KMS-11 (cell line): ENCODE data around the gene COPZ1.
"Not testable (repeated sequence)": the region's sequence is repeated elsewhere in the genome, so short reads cannot be mapped to it uniquely, and the experiment has no call there.

Experiments used
- H2AFZ ChIP-seq: fragments of 200-600 bp; sonication (generic); 2 replicates; pipeline ENCODE4 v1.6.1; 2016; ENCODE audit warnings: antibody characterized with exemption, mixed run types, low read depth
- H3K27ac ChIP-seq: fragments of 200-600 bp; sonication (generic); 2 replicates; pipeline ENCODE4 v1.6.1; 2016; ENCODE audit warnings: mild to moderate bottlenecking, mixed run types
- H3K27me3 ChIP-seq: fragments of 200-600 bp; sonication (generic); 2 replicates; pipeline ENCODE4 v1.6.1; 2017; ENCODE audit warnings: mild to moderate bottlenecking, low read depth, mixed run types, moderate library complexity; ENCODE audit not compliant: insufficient read depth
- H3K36me3 ChIP-seq: fragments of 200-600 bp; sonication (generic); 2 replicates; pipeline ENCODE4 v1.6.1; 2017; ENCODE audit warnings: mild to moderate bottlenecking, mixed run types; ENCODE audit not compliant: insufficient read depth
- H3K4me1 ChIP-seq: fragments of 200-600 bp; sonication (generic); 2 replicates; pipeline ENCODE4 v1.6.1; 2016; ENCODE audit warnings: mild to moderate bottlenecking, low read depth, mixed run types; ENCODE audit not compliant: poor library complexity, severe bottlenecking
- H3K4me2 ChIP-seq: fragments of 200-600 bp; sonication (generic); 2 replicates; pipeline ENCODE4 v1.7.0; 2016; ENCODE audit warnings: mild to moderate bottlenecking, mixed run types
- H3K4me3 ChIP-seq: fragments of 200-600 bp; sonication (generic); IDR thresholded peaks from 2 replicates; pipeline ENCODE4 v1.6.1; 2017; ENCODE audit warnings: low read depth, low read length, mixed read lengths; ENCODE audit not compliant: insufficient read depth
- H3K79me2 ChIP-seq: fragments of 200-600 bp; sonication (generic); 2 replicates; pipeline ENCODE4 v1.6.1; 2016; ENCODE audit warnings: low read depth, mixed run types; ENCODE audit not compliant: insufficient read depth
- H3K9ac ChIP-seq: fragments of 200-600 bp; sonication (generic); 2 replicates; pipeline ENCODE4 v1.6.1; 2016; ENCODE audit warnings: mild to moderate bottlenecking, mixed run types
- H4K20me1 ChIP-seq: fragments of 200-600 bp; sonication (generic); 2 replicates; pipeline ENCODE4 v1.6.1; 2016; ENCODE audit warnings: mild to moderate bottlenecking, mixed run types; ENCODE audit not compliant: insufficient read depth
- CTCF ChIP-seq: fragments of 200-600 bp; sonication (generic); conservative IDR thresholded peaks from 2 replicates; pipeline ENCODE4 v1.6.1; 2017; ENCODE audit warnings: low read depth, mild to moderate bottlenecking, antibody characterized with exemption, low read length, moderate library complexity, mixed read lengths

COPZ1 gene

DNA sequence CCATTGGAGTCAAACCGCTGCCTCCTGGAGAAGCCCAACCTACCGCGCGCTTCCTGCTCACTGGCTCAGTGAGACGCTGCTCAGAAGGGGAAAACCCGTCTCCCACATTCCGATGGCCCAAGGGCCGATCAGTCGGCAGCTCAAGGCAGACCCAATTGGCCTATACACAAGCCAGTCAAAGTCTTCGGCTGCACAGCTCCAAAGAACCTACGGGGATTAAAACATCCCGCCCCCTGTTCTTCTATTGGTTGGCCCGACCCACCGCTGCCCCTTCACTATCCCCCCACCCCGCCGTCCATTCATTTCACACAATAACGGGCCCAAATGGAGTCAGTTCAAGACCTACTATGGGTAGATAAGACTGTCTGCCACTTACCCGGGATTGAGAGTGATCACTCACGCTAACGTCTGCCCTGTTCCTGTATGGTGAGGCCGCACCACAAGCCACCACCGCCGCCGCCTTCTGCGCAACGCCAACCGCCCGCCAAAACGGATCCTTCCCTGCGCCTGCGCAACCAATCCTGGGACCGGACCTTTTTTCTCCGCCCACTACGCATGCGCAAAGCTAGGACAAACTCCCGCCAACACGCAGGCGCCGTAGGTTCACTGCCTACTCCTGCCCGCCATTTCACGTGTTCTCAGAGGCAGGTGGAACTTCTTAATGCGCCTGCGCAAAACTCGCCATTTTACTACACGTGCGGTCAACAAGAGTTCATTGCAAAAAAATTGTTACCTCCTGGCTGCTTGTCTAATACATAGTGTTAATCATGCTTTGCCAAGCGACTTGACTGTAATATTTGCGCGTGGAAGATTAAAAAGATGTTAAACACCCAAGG lies 45.1 kb upstream of the COPZ1 start, which contains the start of gene CBX5:
Gene CBX5, minus strand, starts transcription at position 491 of the 836 bp plus-strand sequence. CDS start 22,472 bp downstream, outside the sequence.
- no peak for TF ChIP-seq CTCF
- Histone ChIP-seq H3K4me2 (peak within 1 kb of the TSS; percentile 94), H3K27me3 (no peaks in the 10 kb centered on the region), H4K20me1 (peaks cover 34% of the 10 kb centered on the region), H3K4me3 (peak within 1 kb of the TSS; percentile 90), H3K9ac (peak within 1 kb of the TSS; percentile 99), H2AFZ (peak within 1 kb of the TSS; percentile 45), H3K27ac (peak within 1 kb of the TSS; percentile 94), H3K4me1 (peaks cover 51% of the 10 kb centered on the region), H3K79me2 (peaks cover 88% of the 10 kb centered on the region), H3K36me3 (peaks cover 39% of the 10 kb centered on the region)

DNA sequence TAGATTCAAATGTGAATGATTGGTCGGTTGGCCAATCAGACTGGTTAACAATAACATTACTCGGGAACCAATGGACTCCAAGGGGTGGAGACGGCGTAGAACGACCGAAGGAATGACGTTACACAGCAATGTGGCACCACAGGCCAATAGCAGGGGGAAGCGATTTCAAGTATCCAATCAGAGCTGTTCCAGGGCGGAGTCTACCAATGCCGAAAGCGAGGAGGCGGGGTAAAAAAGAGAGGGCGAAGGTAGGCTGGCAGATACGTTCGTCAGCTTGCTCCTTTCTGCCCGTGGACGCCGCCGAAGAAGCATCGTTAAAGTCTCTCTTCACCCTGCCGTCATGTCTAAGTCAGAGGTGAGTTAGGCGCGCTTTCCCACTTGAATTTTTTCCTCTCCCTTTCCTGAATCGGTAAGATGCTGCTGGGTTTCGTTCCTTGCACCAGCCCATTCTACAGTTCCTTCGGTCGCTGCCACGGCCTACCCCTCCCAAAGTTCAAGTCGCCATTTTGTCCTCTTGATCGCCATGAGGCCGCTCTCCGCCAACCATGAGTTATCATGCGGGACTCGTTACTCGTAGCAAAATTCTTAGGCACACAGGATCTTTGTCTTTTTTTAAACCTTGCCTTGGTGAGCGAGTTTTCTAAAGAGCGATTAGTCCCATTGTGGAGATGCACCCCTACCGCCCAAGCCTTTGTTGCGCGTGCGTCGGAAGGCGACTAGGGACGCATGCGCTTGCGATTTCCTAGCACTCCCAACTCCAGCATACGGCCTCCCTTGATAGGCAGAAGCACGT lies 44.3 kb upstream of the COPZ1 start, which contains the start of gene HNRNPA1:
Gene HNRNPA1, plus strand, starts transcription at position 259 of the 793 bp plus-strand sequence. Its CDS starts 82 bp downstream, at position 341.
- peaks cover 86% of the 10 kb centered on the region for H3K79me2 ChIP-seq
- peak within 1 kb of the TSS; percentile 90 for H3K4me3 ChIP-seq
- TF ChIP-seq CTCF, result 0 out of 2 replicates have a peak, but pooled peaks have one; percentile 33
- H3K4me2 ChIP-seq, result peak within 1 kb of the TSS; percentile 94
- H4K20me1 ChIP-seq, result peaks cover 41% of the 10 kb centered on the region
- H3K4me1 ChIP-seq, result peaks cover 57% of the 10 kb centered on the region
- peak within 1 kb of the TSS; percentile 45 for H2AFZ ChIP-seq
- H3K27me3 ChIP-seq, result no peaks in the 10 kb centered on the region
- peak within 1 kb of the TSS; percentile 99 for H3K9ac ChIP-seq
- peak within 1 kb of the TSS; percentile 94 for H3K27ac ChIP-seq
- peaks cover 46% of the 10 kb centered on the region for H3K36me3 ChIP-seq

DNA sequence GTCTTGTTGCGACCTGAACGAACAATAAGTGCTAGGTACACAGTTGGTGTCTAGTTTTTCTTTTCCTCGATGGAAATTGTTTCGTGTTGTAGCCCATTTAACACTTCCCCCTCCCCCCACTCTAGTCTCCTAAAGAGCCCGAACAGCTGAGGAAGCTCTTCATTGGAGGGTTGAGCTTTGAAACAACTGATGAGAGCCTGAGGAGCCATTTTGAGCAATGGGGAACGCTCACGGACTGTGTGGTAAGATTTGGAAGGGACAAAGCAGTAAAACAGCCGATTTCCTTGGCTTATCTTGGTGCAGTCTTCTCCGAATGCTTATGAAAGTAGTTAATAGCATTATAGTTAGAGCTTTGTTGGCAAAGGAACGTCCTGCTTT lies 43.7 kb upstream of the COPZ1 start:
- Histone ChIP-seq H3K36me3 (peaks cover 51% of the 10 kb centered on the region), H3K79me2 (peaks cover 80% of the 10 kb centered on the region), H3K4me1 (peaks cover 59% of the 10 kb centered on the region), H3K4me2 (peak overlapping the region; percentile 77), H3K4me3 (peak overlapping the region; percentile 86), H3K27ac (peak overlapping the region; percentile 94), H4K20me1 (peaks cover 47% of the 10 kb centered on the region), H3K9ac (peak overlapping the region; percentile 99)
- H2AFZ ChIP-seq, H3K27me3 ChIP-seq: not testable (repeated sequence)

DNA sequence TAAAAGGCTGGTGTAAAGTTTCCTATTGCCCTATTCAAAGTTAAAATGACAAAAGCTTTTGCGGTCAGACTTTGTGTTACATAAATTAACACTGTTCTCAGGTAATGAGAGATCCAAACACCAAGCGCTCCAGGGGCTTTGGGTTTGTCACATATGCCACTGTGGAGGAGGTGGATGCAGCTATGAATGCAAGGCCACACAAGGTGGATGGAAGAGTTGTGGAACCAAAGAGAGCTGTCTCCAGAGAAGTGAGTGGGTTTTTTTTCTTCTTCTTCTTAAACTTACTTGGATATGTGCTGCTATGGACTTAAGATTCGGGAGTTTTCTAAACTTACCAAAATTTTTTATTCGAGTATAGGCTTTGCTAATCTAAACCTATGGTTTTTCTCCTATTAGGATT lies 43.2 kb upstream of the COPZ1 start:
- peaks cover 55% of the 10 kb centered on the region for H3K36me3 ChIP-seq
- H3K9ac ChIP-seq, result peak overlapping the region; percentile 99
- peak overlapping the region; percentile 94 for H3K27ac ChIP-seq
- peaks cover 51% of the 10 kb centered on the region for H4K20me1 ChIP-seq
- H3K4me2 ChIP-seq, result peak overlapping the region; percentile 77
- not testable (repeated sequence) for H2AFZ ChIP-seq, H3K27me3 ChIP-seq
- H3K4me1 ChIP-seq, result peaks cover 56% of the 10 kb centered on the region
- peaks cover 75% of the 10 kb centered on the region for H3K79me2 ChIP-seq
- peak overlapping the region; percentile 14 for H3K4me3 ChIP-seq

- H3K9ac ChIP-seq, result peak overlapping the region; percentile 99; the same call in 1 of the 2 replicates
- no peak overlapping the region for H3K4me3 ChIP-seq
- peaks cover 60% of the 10 kb centered on the region for H4K20me1 ChIP-seq
- H3K79me2 ChIP-seq, result peaks cover 62% of the 10 kb centered on the region
- peaks cover 58% of the 10 kb centered on the region for H3K36me3 ChIP-seq
- peak overlapping the region; percentile 77 for H3K4me2 ChIP-seq
- TF ChIP-seq CTCF, result no peak
- peak overlapping the region; percentile 94; the same call in 1 of the 2 replicates for H3K27ac ChIP-seq
- H3K4me1 ChIP-seq, result peaks cover 50% of the 10 kb centered on the region
- H2AFZ ChIP-seq, result no peak overlapping the region
- no peaks in the 10 kb centered on the region for H3K27me3 ChIP-seq
Measured at GRCh38 chr12:54282949-54283593, 41.9 kb upstream of the COPZ1 start.

DNA sequence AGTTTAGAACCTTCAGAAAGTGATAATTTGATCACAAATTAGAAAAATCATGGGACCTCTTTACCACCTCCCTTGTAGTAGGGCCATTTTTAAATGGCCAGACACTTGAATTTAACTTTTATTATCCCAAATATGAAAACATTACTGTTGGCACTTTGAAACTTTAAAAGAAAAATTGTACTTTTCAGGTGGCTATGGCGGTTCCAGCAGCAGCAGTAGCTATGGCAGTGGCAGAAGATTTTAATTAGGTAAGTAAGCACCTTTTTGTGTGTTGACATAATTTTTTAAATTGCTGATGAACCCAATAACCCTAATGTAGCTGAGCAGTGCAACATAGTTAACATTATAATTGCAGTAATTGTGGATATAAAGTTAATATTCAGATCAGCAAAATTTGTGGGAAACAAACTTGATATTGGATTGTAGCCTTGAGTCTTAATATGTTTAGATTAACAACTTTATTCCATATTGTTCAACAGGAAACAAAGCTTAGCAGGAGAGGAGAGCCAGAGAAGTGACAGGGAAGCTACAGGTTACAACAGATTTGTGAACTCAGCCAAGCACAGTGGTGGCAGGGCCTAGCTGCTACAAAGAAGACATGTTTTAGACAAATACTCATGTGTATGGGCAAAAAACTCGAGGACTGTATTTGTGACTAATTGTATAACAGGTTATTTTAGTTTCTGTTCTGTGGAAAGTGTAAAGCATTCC lies 40.7 kb upstream of the COPZ1 start:
- peak overlapping the region; percentile 99; the same call in 1 of the 2 replicates for H3K9ac ChIP-seq
- H3K4me1 ChIP-seq, result peaks cover 44% of the 10 kb centered on the region
- not testable (repeated sequence) for H3K4me3 ChIP-seq, H3K27me3 ChIP-seq, H2AFZ ChIP-seq
- peaks cover 58% of the 10 kb centered on the region for H3K36me3 ChIP-seq
- peak overlapping the region; percentile 20; the same call in 1 of the 2 replicates for H3K27ac ChIP-seq
- peaks cover 50% of the 10 kb centered on the region for H3K79me2 ChIP-seq
- peak overlapping the region; percentile 77 for H3K4me2 ChIP-seq
- H4K20me1 ChIP-seq, result peaks cover 60% of the 10 kb centered on the region
